BE2C (cell line): ENCODE data around the gene LRIT2.

Experiments
- DNase-seq: peaks from one replicate; pipeline ENCODE4 v3.0.0-alpha.2; 2020
- H3K27me3 ChIP-seq: fragments of 250-450 bp; sonication (Bioruptor Pico); 2 replicates; pipeline ENCODE4 v1.5.1; 2020; ENCODE audit warnings: mild to moderate bottlenecking
- H3K36me3 ChIP-seq: fragments of 250-450 bp; sonication (Bioruptor Pico); 2 replicates; pipeline ENCODE4 v1.5.1; 2020; ENCODE audit warnings: mild to moderate bottlenecking
- H3K4me1 ChIP-seq: fragments of 250-450 bp; sonication (Bioruptor Pico); 2 replicates; pipeline ENCODE4 v1.5.1; 2020
- H3K4me3 ChIP-seq: 2 replicates; pipeline ENCODE4 v1.5.1; 2011; ENCODE audit warnings: low read depth, low read length
- H3K9me3 ChIP-seq: fragments of 250-450 bp; sonication (Bioruptor Pico); 2 replicates; pipeline ENCODE4 v1.5.1; 2020
- TF ChIP-seq, protein P1 (sequence below): IDR thresholded peaks from 2 replicates; pipeline ENCODE4 v1.5.1; 2012; ENCODE audit warnings: mild to moderate bottlenecking, low read depth, low read length

The LRIT2 gene

GRCh38 chr10:84265418-84265817 lies 40.1 kb upstream of the LRIT2 start:
- DNase-seq = no peak
- no peaks in the 10 kb centered on the region for H3K4me1 ChIP-seq
- TF ChIP-seq, protein P1, sequence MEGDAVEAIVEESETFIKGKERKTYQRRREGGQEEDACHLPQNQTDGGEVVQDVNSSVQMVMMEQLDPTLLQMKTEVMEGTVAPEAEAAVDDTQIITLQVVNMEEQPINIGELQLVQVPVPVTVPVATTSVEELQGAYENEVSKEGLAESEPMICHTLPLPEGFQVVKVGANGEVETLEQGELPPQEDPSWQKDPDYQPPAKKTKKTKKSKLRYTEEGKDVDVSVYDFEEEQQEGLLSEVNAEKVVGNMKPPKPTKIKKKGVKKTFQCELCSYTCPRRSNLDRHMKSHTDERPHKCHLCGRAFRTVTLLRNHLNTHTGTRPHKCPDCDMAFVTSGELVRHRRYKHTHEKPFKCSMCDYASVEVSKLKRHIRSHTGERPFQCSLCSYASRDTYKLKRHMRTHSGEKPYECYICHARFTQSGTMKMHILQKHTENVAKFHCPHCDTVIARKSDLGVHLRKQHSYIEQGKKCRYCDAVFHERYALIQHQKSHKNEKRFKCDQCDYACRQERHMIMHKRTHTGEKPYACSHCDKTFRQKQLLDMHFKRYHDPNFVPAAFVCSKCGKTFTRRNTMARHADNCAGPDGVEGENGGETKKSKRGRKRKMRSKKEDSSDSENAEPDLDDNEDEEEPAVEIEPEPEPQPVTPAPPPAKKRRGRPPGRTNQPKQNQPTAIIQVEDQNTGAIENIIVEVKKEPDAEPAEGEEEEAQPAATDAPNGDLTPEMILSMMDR = no peak
- no peaks in the 10 kb centered on the region for H3K9me3 ChIP-seq
- no peaks in the 10 kb centered on the region for H3K27me3 ChIP-seq
- H3K36me3 ChIP-seq = no peaks in the 10 kb centered on the region
- no peak overlapping the region for H3K4me3 ChIP-seq

DNA sequence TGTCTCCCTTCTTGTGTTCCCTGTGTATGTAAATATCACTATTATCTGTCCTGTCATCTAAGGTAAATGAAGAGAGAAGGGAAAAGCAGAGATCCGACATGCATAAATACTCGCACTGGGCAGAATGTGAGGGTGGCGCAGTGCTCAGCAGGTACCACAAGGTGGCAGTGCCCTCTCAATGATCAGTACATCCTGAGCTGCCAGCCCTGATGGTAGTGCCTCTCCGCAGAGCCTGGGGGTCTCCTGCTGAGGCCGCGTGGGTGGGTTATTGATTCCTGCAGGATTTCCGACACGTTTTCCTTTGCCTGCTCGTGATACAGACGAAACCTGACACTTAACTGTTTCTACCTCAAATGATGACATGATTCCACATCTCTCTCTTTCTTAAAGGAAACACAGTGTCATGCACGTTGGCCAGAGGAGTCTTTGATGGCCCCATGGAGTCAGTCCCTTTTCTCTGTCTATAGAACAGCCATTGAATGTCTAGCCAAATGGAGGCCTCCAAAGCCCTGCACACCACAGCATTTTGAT lies 39.3 kb upstream of the LRIT2 start:
- H3K27me3 ChIP-seq = no peaks in the 10 kb centered on the region
- TF ChIP-seq, protein P1 = peak; percentile 90
- H3K36me3 ChIP-seq = no peaks in the 10 kb centered on the region
- no peak overlapping the region for H3K4me3 ChIP-seq
- H3K9me3 ChIP-seq = no peaks in the 10 kb centered on the region
- peak; percentile 74 for DNase-seq
- H3K4me1 ChIP-seq = no peaks in the 10 kb centered on the region

GRCh38 chr10:84263716-84264115 lies 38.4 kb upstream of the LRIT2 start:
- Histone ChIP-seq H3K27me3 (no peaks in the 10 kb centered on the region), H3K4me1 (no peaks in the 10 kb centered on the region), H3K9me3 (no peaks in the 10 kb centered on the region), H3K4me3 (no peak overlapping the region), H3K36me3 (no peaks in the 10 kb centered on the region)
- no peak for DNase-seq
- TF ChIP-seq, protein P1 = no peak

- no peak for DNase-seq
- H3K9me3 ChIP-seq = no peaks in the 10 kb centered on the region
- H3K4me3 ChIP-seq = no peak overlapping the region
- H3K36me3 ChIP-seq = no peaks in the 10 kb centered on the region
- H3K4me1 ChIP-seq = no peaks in the 10 kb centered on the region
- TF ChIP-seq, protein P1 = no peak
- H3K27me3 ChIP-seq = no peaks in the 10 kb centered on the region
Measured at GRCh38 chr10:84262190-84262956, 37.0 kb upstream of the LRIT2 start.

- no peaks in the 10 kb centered on the region for H3K9me3 ChIP-seq
- no peaks in the 10 kb centered on the region for H3K4me1 ChIP-seq
- TF ChIP-seq, protein P1 = no peak
- no peaks in the 10 kb centered on the region for H3K27me3 ChIP-seq
- no peak for DNase-seq
- no peak overlapping the region for H3K4me3 ChIP-seq
- no peaks in the 10 kb centered on the region for H3K36me3 ChIP-seq
Measured at GRCh38 chr10:84261236-84261915, 36.0 kb upstream of the LRIT2 start.

DNA sequence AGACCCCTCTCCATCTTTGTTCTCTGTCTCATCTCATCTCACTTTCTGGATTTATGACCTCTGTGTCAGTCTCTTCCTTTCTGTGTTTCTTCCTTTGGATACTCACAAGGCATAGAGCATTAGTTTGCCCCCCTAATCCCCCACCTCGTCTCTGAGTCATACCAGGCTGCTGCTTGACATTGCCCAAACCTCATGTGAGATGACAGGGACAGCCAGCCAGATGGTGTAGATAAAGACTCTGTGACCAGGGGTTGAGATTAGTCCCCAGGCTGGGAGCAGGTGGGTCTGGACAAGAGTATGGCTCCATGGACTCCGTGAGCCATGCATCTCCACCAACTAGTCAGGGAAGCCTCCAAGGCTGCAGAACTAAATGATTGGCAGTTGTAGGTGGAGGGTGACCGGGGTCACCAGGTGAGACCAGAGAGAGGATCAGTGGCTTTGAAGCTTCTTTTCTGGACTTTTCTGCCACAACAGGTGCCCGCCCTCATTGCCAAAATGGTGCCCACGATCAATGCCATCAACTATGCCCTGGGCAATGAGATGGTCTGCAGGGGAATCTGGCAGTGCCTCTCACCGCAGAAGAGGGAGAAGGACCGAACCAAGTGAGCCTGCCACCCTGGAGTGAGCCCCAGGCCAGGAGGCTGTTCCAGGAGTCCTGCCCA lies 32.8 kb upstream of the LRIT2 start:
- DNase-seq = peak; percentile 17
- H3K9me3 ChIP-seq = no peaks in the 10 kb centered on the region
- H3K36me3 ChIP-seq = no peaks in the 10 kb centered on the region
- H3K4me3 ChIP-seq = no peak overlapping the region
- no peaks in the 10 kb centered on the region for H3K27me3 ChIP-seq
- no peaks in the 10 kb centered on the region for H3K4me1 ChIP-seq
- TF ChIP-seq, protein P1 = no peak
